IMR-90 (cell line): ENCODE results near the gene NUB1. TPM values are rescaled to one million over a fixed set of nuclear protein-coding genes. Genes with fewer than 3 reads are reported as not detected.

Experiments
- ATAC-seq: fragments of 200-7000 bp; cut with Tn5 transposase; 2 replicates; pipeline ENCODE4 v1.9.1; 2020; ENCODE audit warnings: low read depth, mild to moderate bottlenecking, moderate library complexity
- BruUV-seq: library from RNA; stranded (reverse); fragments of 400-500 nt; replicated peaks from 2 replicates; lab custom pipeline; 2021; lab: Mats Ljungman, UMichigan
- CTCF ChIA-PET: fragments of 300-600 bp; formaldehyde crosslinking; extraction: SDS; loops from one replicate; lab custom pipeline; 2021; ENCODE audit warnings: antibody characterized with exemption; lab: Yijun Ruan, JAX
- POLR2A ChIA-PET: fragments of 300-600 bp; sonication (Branson Sonifier 250); formaldehyde crosslinking; loops from one replicate; lab custom pipeline; 2022; ENCODE audit warnings: antibody characterized with exemption; ENCODE audit not compliant: unreplicated experiment; lab: Charles Lee
- DNase-seq: peaks from one replicate; pipeline ENCODE4 v3.0.0; 2013
- H2AFZ ChIP-seq: replicated peaks from 2 replicates; pipeline ENCODE3; 2013; ENCODE audit warnings: low read length, mild to moderate bottlenecking; ENCODE audit not compliant: poor library complexity
- H2AK5ac ChIP-seq: 2 replicates; pipeline ENCODE4 v1.6.1; 2013; ENCODE audit warnings: low read depth, low read length, inconsistent platforms
- H2AK9ac ChIP-seq: replicated peaks from 2 replicates; pipeline ENCODE3; 2013; ENCODE audit warnings: mild to moderate bottlenecking, low read depth, low read length, moderate library complexity; ENCODE audit not compliant: poor library complexity
- H2BK120ac ChIP-seq: 2 replicates; pipeline ENCODE4 v1.6.1; 2013; ENCODE audit warnings: low read depth, low read length, inconsistent platforms
- H2BK15ac ChIP-seq: 3 replicates; pipeline ENCODE4 v1.6.1; 2013; ENCODE audit warnings: low read depth, low read length, inconsistent platforms
- H2BK20ac ChIP-seq: 2 replicates; pipeline ENCODE4 v1.6.1; 2013; ENCODE audit warnings: low read depth, mild to moderate bottlenecking, inconsistent platforms, low read length, moderate library complexity
- H2BK5ac ChIP-seq: 2 replicates; pipeline ENCODE4 v1.6.1; 2013; ENCODE audit warnings: mild to moderate bottlenecking, low read depth, low read length, inconsistent platforms; ENCODE audit not compliant: poor library complexity, severe bottlenecking
- H3K14ac ChIP-seq: replicated peaks from 2 replicates; pipeline ENCODE4 v1.6.1; 2013; ENCODE audit warnings: low read depth, low read length, inconsistent platforms
- H3K18ac ChIP-seq: 2 replicates; pipeline ENCODE4 v1.6.1; 2013; ENCODE audit warnings: low read depth, low read length, control low read depth
- H3K23ac ChIP-seq: 2 replicates; pipeline ENCODE4 v1.6.1; 2013; ENCODE audit warnings: low read depth, low read length, inconsistent platforms
- H3K27ac ChIP-seq: 2 replicates; pipeline ENCODE4 v1.5.1; 2013; ENCODE audit warnings: mild to moderate bottlenecking, control low read depth, low read length; ENCODE audit not compliant: insufficient read depth
- H3K27me3 ChIP-seq: 2 replicates; pipeline ENCODE4 v1.6.1; 2013; ENCODE audit warnings: low read length; ENCODE audit not compliant: control insufficient read depth, insufficient read depth
- H3K36me3 ChIP-seq: 2 replicates; pipeline ENCODE4 v1.6.1; 2013; ENCODE audit warnings: low read length, mixed read lengths; ENCODE audit not compliant: control insufficient read depth, insufficient read depth
- H3K4ac ChIP-seq: 2 replicates; pipeline ENCODE4 v1.6.1; 2013; ENCODE audit warnings: low read depth, low read length, inconsistent platforms
- H3K4me1 ChIP-seq: 2 replicates; pipeline ENCODE4 v1.6.1; 2013; ENCODE audit warnings: low read length, mixed read lengths; ENCODE audit not compliant: control insufficient read depth, insufficient read depth
- H3K4me2 ChIP-seq: 2 replicates; pipeline ENCODE4 v1.6.1; 2013; ENCODE audit warnings: low read depth, mild to moderate bottlenecking, control low read depth, low read length, moderate library complexity
- H3K4me3 ChIP-seq: 2 replicates; pipeline ENCODE4 v1.5.1; 2013; ENCODE audit warnings: low read depth, mild to moderate bottlenecking, control low read depth, low read length, moderate library complexity; ENCODE audit not compliant: insufficient read depth
- H3K56ac ChIP-seq: 2 replicates; pipeline ENCODE4 v1.6.1; 2013; ENCODE audit warnings: low read length, inconsistent platforms; ENCODE audit not compliant: insufficient read depth; ENCODE audit errors: extremely low read depth
- H3K79me1 ChIP-seq, 2 experiments: 2 replicates each; pipeline ENCODE4 v1.6.1; 2013; ENCODE audit warnings: low read length in 2 of 2, inconsistent platforms in 1 of 2, low read depth in 1 of 2
- H3K9ac ChIP-seq: 2 replicates; pipeline ENCODE4 v1.6.1; 2013; ENCODE audit warnings: low read depth, low read length, control low read depth
- H3K9me1 ChIP-seq: 2 replicates; pipeline ENCODE4 v1.6.1; 2013; ENCODE audit warnings: low read length, inconsistent platforms; ENCODE audit not compliant: insufficient read depth
- H3K9me3 ChIP-seq: 2 replicates; pipeline ENCODE4 v1.6.1; 2013; ENCODE audit warnings: low read length; ENCODE audit not compliant: control insufficient read depth, insufficient read depth
- H4K20me1 ChIP-seq: 2 replicates; pipeline ENCODE4 v1.6.1; 2013; ENCODE audit warnings: low read length, inconsistent platforms; ENCODE audit not compliant: insufficient read depth
- H4K5ac ChIP-seq: 2 replicates; pipeline ENCODE4 v1.6.1; 2013; ENCODE audit warnings: mild to moderate bottlenecking, low read depth, low read length, control low read depth
- H4K8ac ChIP-seq, 2 experiments: 2 replicates each; pipeline ENCODE4 v1.6.1; 2013; ENCODE audit warnings: low read depth in 2 of 2, low read length in 2 of 2, control low read depth in 1 of 2, inconsistent platforms in 1 of 2
- H4K91ac ChIP-seq: 2 replicates; pipeline ENCODE4 v1.6.1; 2013; ENCODE audit warnings: low read depth, low read length, inconsistent platforms; ENCODE audit not compliant: insufficient read depth
- BHLHE40 ChIP-seq: fragments of 150-350 bp; IDR thresholded peaks from 2 replicates; pipeline ENCODE4 v1.6.1; 2016; ENCODE audit warnings: mild to moderate bottlenecking, low read depth, low read length
- CEBPB ChIP-seq: IDR thresholded peaks from 2 replicates; pipeline ENCODE4 v1.6.1; 2012; ENCODE audit warnings: low read depth, low read length, improper control_type of control experiment
- CHD1 ChIP-seq: IDR thresholded peaks from 2 replicates; pipeline ENCODE4 v1.6.1; 2012; ENCODE audit warnings: low read depth, low read length, improper control_type of control experiment
- CTCF ChIP-seq: conservative IDR thresholded peaks from 2 replicates; pipeline ENCODE4 v1.5.1; 2012; ENCODE audit warnings: mild to moderate bottlenecking, low read depth, low read length, improper control_type of control experiment
- ELK1 ChIP-seq: fragments of 150-350 bp; IDR thresholded peaks from 2 replicates; pipeline ENCODE4 v1.6.1; 2016; ENCODE audit warnings: low read depth, mild to moderate bottlenecking, low read length, moderate library complexity, borderline replicate concordance
- FOS ChIP-seq: fragments of 150-350 bp; IDR thresholded peaks from 2 replicates; pipeline ENCODE4 v1.6.1; 2016; ENCODE audit warnings: low read depth, low read length
- MAFK ChIP-seq: IDR thresholded peaks from 2 replicates; pipeline ENCODE4 v1.6.1; 2012; ENCODE audit warnings: low read depth, low read length, improper control_type of control experiment
- MAZ ChIP-seq: IDR thresholded peaks from 2 replicates; pipeline ENCODE4 v1.6.1; 2012; ENCODE audit warnings: low read depth, mild to moderate bottlenecking, low read length, improper control_type of control experiment, moderate library complexity, borderline replicate concordance
- MXI1 ChIP-seq: IDR thresholded peaks from 2 replicates; pipeline ENCODE4 v1.6.1; 2012; ENCODE audit warnings: low read depth, mild to moderate bottlenecking, low read length, moderate library complexity, borderline replicate concordance
- NFE2L2 ChIP-seq: fragments of 150-350 bp; IDR thresholded peaks from 2 replicates; pipeline ENCODE4 v1.6.1; 2016; ENCODE audit warnings: low read depth, mild to moderate bottlenecking, low read length
- POLR2A ChIP-seq: IDR thresholded peaks from 2 replicates; pipeline ENCODE4 v1.6.1; 2012; ENCODE audit warnings: mild to moderate bottlenecking, low read depth, low read length
- RAD21 ChIP-seq: IDR thresholded peaks from 2 replicates; pipeline ENCODE4 v1.6.1; 2012; ENCODE audit warnings: low read length, improper control_type of control experiment
- RCOR1 ChIP-seq: IDR thresholded peaks from 2 replicates; pipeline ENCODE4 v1.6.1; 2012; ENCODE audit warnings: mild to moderate bottlenecking, low read length, improper control_type of control experiment; ENCODE audit not compliant: insufficient replicate concordance
- RFX5 ChIP-seq: IDR thresholded peaks from 2 replicates; pipeline ENCODE4 v1.8.0; 2012; ENCODE audit warnings: low read depth, mild to moderate bottlenecking, low read length, moderate library complexity
- SMC3 ChIP-seq: fragments of 150-350 bp; IDR thresholded peaks from 2 replicates; pipeline ENCODE4 v1.6.1; 2016; ENCODE audit warnings: low read depth, mild to moderate bottlenecking, antibody characterized with exemption, low read length, moderate library complexity
- USF2 ChIP-seq: fragments of 150-350 bp; IDR thresholded peaks from 2 replicates; pipeline ENCODE4 v1.6.1; 2017; ENCODE audit warnings: mild to moderate bottlenecking, antibody characterized with exemption, low read length, low read depth
- WGBS, 2 experiments: methylation state at CpG; one replicate each; pipeline versions ENCODE4 v1.1.5 to v1.1.7; 2013; ENCODE audit warnings: missing lambda C conversion rate in 2 of 2; ENCODE audit not compliant: insufficient read length in 1 of 2; ENCODE audit errors: extremely low coverage in 2 of 2; 5-methylcytosine and 5-hydroxymethylcytosine counted together
- dilution Hi-C: fragments of 300-500 bp; cut with HindIII; formaldehyde crosslinking; loops from one replicate; pipeline ENCODE4 v1.14.3; 2018; ENCODE audit warnings: low sequenced_read_pairs; ENCODE audit not compliant: unreplicated experiment
- in situ Hi-C: fragments of 300-500 bp; cut with MboI; formaldehyde crosslinking; loops from 3 replicates; pipeline ENCODE4 v1.14.3; 2019; ENCODE audit warnings: low sequenced_read_pairs, inconsistent platforms, mixed read lengths
- intact Hi-C: fragments of 100-400 bp; cut with micrococcal nuclease; formaldehyde crosslinking; loops from 2 replicates; pipeline ENCODE4 v1.10.0; 2022
- polyA plus RNA-seq, 3 experiments: library from polyadenylated mRNA; depleted of rRNA; stranded (reverse); fragments of >200 nt; gene quantifications; 2 replicates each; pipeline ENCODE4 v1.2.3, GENCODE V29; 2012; ENCODE audit warnings: low replicate concordance in 1 of 3
- total RNA-seq: library from RNA; depleted of rRNA; stranded (reverse); fragments of >200 nt; gene quantifications from 2 replicates; pipeline ENCODE4 v1.2.3, GENCODE V29; 2012

Gene NUB1
- total and polyA plus RNA-seq, 2 of the 4 experiments (the other 2 are of a cell fraction): 20.1 to 29.7 TPM

- Histone ChIP-seq H3K9me1 (peaks cover 4% of the 10 kb centered on the region; the same call in 1 of the 2 replicates), H4K5ac (no peak overlapping the region), H4K20me1 (peaks cover 3% of the 10 kb centered on the region; the same call in 1 of the 2 replicates), H3K4me2 (no peak overlapping the region), H3K9ac (no peak overlapping the region), H4K8ac (no peak overlapping the region), H3K79me1 (no peaks in the 10 kb centered on the region), H3K18ac (no peak overlapping the region), H2BK5ac (no peak overlapping the region), H2BK120ac (no peak overlapping the region), H3K4me1 (peaks cover 13% of the 10 kb centered on the region; the same call in 1 of the 2 replicates), H3K56ac (no peak overlapping the region), H3K4ac (no peak overlapping the region), H3K36me3 (no peaks in the 10 kb centered on the region), H3K27me3 (peaks cover 31% of the 10 kb centered on the region), H3K23ac (no peak overlapping the region), H3K14ac (no peak overlapping the region), H2AK9ac (no peak overlapping the region), H3K4me3 (no peak overlapping the region), H2AFZ (peak overlapping the region; percentile 64), H4K91ac (no peak overlapping the region), H2BK20ac (no peak overlapping the region), H2BK15ac (no peak overlapping the region), H3K27ac (no peak overlapping the region), H2AK5ac (no peak overlapping the region), H3K9me3 (peaks cover 9% of the 10 kb centered on the region)
- DNase-seq (no peak), ATAC-seq (no peak)
- dilution Hi-C loops (no loop called here), intact Hi-C loops (loop anchor here (5.0 kb wide), 1 partner anchor 183 kb away; no protein-coding TSS in a partner anchor), in situ Hi-C loops (loop anchor here (10.0 kb wide), 1 partner anchor 180 kb away; no protein-coding TSS in a partner anchor)
- 42% methylated on average over 2 of the region's 7 CpGs; no CpG with 5 or more reads in 1 of the 2 experiments for WGBS, 2 experiments
- no TSS peak for BruUV-seq
- ChIA-PET CTCF (interaction anchor here (1.2 kb wide), 2 partner anchors 61 to 78 kb away, joined by 3 read pairs; partner anchors contain the start of gene ABCF2), POLR2A (interaction anchor here (0.6 kb wide), 1 partner anchor 157 kb away, joined by 12 read pairs; no protein-coding TSS in a partner anchor)
- TF ChIP-seq POLR2A: no peak
- TF ChIP-seq CHD1: no peak
- no peak for TF ChIP-seq NFE2L2
- TF ChIP-seq BHLHE40: no peak
- TF ChIP-seq MXI1: no peak
- no peak for TF ChIP-seq SMC3
- TF ChIP-seq RAD21: no peak
- no peak for TF ChIP-seq CTCF
- no peak for TF ChIP-seq USF2
- no peak for TF ChIP-seq FOS
- no peak for TF ChIP-seq RFX5
- TF ChIP-seq MAFK: no peak
- TF ChIP-seq RCOR1: no peak
- TF ChIP-seq MAZ: no peak
- TF ChIP-seq CEBPB: no peak
- TF ChIP-seq ELK1: no peak
Observed at GRCh38 chr7:151304856-151305255, 36.8 kb upstream of the NUB1 start.
